Measurements from ENCODE around the gene PASK.

The PASK gene

DNA sequence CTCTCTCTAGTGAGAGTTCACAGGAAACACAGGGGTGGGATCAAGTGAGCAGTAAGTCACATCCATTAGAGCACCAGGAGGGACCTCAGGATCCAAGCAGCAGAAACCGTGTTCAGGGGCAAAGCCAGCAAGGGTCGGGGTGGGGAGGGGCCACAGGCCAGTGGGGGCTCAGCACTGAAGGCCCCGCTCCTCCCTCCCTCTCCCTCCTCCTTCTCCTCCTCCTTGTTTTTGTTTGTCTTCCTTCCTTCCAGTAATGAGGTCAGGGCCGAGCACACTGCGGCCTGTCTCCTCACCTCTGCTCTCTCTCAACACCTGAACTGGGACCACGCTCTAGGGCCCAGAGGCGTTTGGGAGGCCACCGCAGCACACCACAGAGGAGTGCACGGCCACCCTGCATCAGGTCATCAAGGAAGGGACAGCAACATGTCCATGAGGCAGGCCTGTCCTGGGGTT, 68.1 kb downstream of the PASK start:
- no peak for DNase-seq (ENCODE audit: low spot score)

DNA sequence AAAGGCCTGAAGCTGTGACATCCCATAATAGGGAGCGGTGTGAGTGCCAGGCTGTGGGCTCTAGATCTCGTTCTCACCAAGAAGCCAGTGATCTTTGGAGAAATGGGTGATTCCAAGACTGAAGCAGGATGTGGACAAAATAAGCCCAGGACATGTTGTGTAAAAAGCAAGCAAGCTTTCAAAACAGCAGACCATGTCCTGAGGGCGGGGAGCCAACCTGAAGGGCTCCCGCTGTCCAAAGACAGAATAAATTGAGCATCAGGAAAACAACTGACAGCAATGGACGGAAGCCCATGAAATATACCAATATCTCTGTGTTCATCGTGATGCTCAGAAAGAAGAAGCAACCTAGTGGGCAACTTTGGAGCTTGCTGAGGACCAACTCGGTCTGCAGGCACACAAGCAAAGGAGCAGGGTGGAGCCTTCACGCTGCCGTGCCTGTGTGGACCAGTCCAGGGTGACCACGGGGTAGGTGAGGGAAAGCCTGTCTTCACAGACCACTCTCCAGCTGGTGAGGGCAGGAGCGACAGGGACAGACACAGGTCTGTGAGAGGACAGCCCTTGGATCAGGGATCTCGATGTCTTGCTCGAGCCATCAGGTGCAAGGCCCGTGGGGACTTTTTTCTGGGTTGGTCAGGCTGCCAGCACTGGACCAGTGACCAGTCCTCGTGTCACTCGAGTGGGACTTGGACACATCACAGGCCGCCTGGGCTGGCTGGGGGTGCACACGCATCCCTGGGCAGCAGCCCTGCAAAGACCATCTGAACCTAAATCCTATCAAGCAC, 68.7 kb downstream of the PASK start:
- DNase-seq (ENCODE audit: low spot score), result no peak

DNA sequence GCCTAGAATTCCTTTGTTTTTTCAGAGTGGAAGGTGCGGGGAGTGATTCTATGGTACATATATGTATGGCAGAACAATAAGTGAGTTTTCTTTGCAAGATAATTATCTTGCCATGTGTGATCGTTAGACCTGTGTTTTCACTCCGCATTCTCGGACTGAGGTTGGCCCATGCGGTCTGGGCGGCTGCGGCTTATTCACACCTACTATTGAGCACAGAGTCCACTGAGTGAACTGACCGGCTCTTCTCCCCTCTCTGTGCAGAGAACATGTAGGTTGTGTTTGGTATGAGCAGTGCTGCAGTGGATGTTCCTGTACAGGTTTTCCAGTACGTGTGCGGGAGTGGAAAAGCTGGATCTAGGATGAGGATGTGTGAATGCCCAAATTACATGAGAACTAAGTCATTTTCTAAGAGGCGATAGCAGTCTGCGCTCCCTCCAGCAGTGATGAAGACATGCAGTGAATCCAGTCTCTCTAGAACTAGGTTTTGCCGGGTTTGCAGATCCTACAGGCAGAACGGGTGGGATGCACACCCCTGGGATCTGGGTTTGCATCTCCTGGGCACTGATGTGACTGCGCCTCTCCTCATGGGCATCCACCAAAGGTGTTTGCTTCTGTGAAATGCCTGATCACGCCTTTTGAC, 74.3 kb downstream of the PASK start:
- DNase-seq (ENCODE audit: low spot score), result no peak

GRCh38 chr2:241074065-241074818, 75.0 kb downstream of the PASK start:
- no peak for DNase-seq (ENCODE audit: low spot score)

DNA sequence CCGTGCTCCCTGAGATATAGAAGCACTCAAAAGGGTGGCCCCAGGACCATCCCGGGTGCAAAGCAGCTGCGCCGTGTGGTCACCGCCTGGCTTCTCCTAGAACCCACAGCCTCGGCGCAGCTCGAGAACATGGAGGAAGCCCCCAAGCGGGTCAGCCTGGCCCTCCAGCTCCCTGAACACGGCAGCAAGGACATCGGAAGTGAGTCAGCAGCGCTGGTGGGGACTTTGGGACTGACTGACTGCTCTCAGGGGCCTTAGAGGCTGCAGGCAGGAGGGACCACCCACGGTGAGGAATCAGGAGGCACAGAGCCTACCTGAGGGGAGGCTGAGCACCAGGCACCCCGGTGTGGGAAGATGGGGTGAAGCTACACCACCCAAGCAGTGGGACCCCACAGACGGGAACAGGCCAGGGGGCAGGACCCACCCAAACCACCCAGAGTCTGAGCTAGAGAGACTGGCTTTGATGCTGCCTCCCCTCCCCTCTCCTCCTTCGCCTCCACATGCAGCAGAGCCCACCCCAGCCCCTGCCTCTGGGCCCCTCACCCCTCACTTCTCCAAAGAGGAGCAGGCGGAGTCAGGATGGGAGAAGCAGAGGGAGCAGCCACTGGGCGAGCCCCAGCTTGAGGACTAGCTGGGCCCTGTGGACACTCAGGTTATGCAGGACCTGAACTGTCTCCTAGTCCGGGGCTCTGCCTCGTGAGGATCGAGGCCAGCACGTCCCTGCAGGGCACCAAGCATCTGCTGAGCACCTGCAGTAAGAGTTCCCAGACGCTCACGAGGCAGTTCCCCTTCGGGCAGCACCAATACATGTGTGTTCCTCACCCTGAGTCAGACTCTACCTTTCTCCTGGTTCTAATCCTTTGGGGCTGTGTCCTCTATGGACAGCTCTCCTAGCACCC, 75.9 kb downstream of the PASK start:
- DNase-seq (ENCODE audit: low spot score), result peak; percentile 2

- no peak for DNase-seq (ENCODE audit: low spot score)
These were observed 76.6 kb downstream of the PASK start for GRCh38 chr2:241072553-241073165.

DNA sequence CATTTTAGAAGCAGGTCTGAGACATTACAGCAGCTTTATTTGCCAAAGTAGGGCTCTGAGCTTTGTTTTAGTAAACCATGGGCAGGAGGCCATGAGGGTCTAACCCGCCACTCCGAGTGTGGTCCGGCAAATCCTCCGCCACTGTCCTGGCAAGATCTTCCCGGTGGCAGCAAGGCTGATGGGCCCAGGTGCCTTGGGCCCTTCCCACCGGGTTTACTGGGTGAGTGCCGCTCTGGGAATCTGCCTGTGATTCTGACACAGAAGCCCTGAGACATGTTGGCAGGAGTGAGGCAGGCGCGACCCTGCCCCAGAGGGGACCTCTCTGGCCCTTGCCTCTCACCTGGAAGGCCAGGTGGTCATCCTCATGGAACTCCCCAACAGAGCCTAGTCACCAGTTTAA, 77.1 kb downstream of the PASK start:
- DNase-seq (ENCODE audit: low spot score), result no peak

GRCh38 chr2:241071677-241072111, 77.6 kb downstream of the PASK start:
- no peak for DNase-seq (ENCODE audit: low spot score)

- DNase-seq (ENCODE audit: low spot score), result no peak
These were observed 78.2 kb downstream of the PASK start for GRCh38 chr2:241070811-241071676.

- no peak for DNase-seq (ENCODE audit: low spot score)
These were observed 78.9 kb downstream of the PASK start for GRCh38 chr2:241070361-241070760.

DNA sequence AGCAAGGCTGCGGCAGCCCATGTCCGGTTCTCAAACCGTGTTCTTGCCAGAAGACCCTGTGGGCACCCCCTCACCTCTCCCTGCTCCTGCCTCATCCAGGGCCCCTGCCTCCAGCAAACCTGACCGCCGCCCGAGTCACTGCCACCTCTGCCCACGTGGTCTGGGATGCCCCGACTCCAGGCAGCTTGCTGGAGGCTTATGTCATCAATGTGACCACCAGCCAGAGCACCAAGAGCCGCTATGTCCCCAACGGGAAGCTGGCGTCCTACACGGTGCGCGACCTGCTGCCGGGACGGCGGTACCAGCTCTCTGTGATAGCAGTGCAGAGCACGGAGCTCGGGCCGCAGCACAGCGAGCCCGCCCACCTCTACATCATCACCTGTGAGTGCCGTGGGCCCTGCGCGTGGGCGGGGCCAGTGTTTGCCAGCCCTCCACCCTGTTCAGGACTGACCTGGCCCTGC, 79.4 kb downstream of the PASK start:
- peak; percentile 41 for DNase-seq (ENCODE audit: low spot score)

DNA sequence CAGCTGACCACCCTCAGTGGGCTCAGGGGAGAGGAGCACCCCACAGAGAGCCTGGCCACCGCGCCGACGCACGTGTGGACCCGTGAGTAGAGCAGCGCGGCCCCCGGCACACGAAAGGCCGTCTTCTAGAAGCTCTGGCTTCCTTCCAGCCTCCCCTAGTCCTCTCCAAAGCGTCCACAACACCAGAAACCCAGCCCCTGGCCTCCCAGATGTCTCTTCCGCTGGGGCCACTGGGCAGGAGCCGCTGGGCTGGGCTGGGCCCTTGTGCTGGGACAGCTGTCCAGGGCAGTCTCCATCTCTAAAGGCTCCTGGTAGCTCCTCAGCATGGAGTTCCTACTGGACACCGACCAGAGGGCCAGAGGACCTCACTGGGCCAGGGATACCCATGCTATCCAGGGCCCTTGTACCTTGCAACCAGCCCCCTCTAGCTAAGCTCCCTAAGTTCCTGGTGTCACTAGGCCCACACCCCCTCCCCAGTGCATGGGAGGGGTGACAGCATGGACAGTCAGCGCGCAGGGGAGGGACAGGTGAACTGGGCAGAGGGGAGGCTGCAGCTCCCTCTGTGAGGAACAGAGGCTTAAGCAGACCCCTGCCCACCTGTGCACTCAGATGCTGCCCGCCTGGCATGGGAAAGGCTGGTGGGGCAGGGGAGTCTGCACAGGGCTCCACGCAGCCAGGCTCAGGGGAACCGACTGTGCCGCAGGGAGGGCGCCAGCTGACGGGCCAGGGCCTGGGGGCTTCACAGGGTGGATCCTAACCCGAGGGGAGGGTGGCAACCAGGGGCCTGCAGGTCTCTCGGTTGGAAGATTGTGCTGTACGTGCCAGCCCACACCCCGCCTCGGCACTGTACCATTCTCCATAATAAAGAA, 80.1 kb downstream of the PASK start:
- DNase-seq (ENCODE audit: low spot score), result no peak

GRCh38 chr2:241068136-241068941, 80.9 kb downstream of the PASK start:
- no peak for DNase-seq (ENCODE audit: low spot score)

- peak; percentile 3 for DNase-seq (ENCODE audit: low spot score)
These were observed 81.7 kb downstream of the PASK start for GRCh38 chr2:241067501-241068135.

DNA sequence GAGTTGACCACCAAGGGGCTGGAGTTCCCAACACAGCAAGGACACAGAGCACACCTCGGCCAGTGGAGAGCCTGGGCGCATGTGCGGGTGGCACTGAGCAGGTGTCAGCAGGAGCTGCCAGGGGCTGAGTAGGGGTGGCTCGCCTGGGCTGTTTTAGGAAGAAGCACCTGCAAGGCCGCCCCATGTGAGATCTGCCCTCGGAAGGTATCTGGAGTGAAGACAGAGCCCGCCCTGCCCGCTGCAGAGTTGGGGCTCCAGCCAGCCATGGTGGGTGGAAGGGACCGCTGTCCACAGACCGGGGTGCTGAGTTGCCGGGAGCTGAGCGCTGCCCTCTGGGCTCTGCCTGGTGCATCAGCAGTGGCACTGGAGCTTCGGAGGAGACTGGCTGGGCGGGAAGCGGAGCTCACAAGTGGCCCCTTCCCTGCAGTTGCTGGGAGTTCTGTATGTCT, 82.4 kb downstream of the PASK start:
- peak; percentile 88 for DNase-seq (ENCODE audit: low spot score)

DNA sequence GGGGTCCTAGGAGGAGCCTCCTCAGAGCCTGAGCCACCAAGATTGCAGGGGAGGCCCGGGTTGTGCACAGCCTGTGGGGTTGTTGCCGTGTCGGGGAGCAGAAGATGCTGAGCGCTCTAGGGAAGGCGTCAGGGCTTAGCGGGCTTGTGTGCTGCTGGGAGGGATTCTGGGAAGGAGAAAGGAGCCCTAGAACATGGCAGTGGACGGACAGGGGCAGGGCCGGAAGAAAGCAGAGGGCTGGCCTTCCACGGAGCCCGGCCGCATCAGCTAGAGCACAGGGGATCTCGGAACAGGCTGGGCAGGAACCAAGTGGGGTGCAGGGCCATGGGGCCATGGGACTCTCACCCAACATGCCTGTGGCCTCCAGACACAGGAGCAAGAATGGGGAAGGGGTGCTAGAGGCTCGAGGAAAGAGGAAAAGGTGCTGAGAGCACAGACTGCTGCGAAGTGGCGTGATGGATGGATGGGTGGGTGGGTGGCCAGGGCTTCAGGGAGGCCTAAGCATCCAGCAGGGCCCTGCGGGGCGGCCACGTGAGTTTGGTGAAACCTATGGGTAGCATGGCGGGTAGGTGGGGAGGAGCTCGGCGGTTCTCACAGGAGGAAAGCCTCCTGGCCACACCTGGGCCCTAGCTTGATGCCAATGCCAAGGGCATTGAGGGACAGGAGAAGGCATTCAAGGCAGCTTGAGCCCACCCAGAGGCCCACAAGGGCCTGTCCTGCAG, 82.9 kb downstream of the PASK start:
- DNase-seq (ENCODE audit: low spot score), result peak; percentile 1

GRCh38 chr2:241065355-241065803, 83.9 kb downstream of the PASK start:
- no peak for DNase-seq (ENCODE audit: low spot score)
